NCI-H526 treated with DMSO at 0.1 percent for 48 hours (cell line): ENCODE data around the gene LCA5.
A peak's percentile ranks its signal among the peaks of the same experiment; 100 is the strongest.
"Not testable (repeated sequence)": the region's sequence is repeated elsewhere in the genome, so short reads cannot be mapped to it uniquely, and the experiment has no call there.

Experiments
- DNase-seq: peaks from one replicate; lab custom pipeline; 2025; lab: John Stamatoyannopoulos, UW

The LCA5 gene

GRCh38 chr6:79536954-79537747 is at the start of gene LCA5:
LCA5 (minus strand) TSS chr6:79537430; CDS start chr6:79518894, 18,536 bp downstream.
- peak; percentile 97 for DNase-seq

GRCh38 chr6:79586548-79586947 is 49.3 kb upstream of the LCA5 start:
- peak; percentile 14 for DNase-seq

- DNase-seq: no peak
These were observed 47.1 kb upstream of the LCA5 start for GRCh38 chr6:79584332-79584731.

- not testable (repeated sequence) for DNase-seq
These were observed 40.7 kb upstream of the LCA5 start for GRCh38 chr6:79577926-79578325.

- no peak for DNase-seq
These were observed 37.5 kb upstream of the LCA5 start for GRCh38 chr6:79574630-79575225.

GRCh38 chr6:79574174-79574573 is 36.9 kb upstream of the LCA5 start:
- DNase-seq: no peak

- peak; percentile 93 for DNase-seq
These were observed 33.8 kb upstream of the LCA5 start for GRCh38 chr6:79571030-79571367.

- peak; percentile 99 for DNase-seq
These were observed 33.1 kb upstream of the LCA5 start for GRCh38 chr6:79570129-79571029.

GRCh38 chr6:79568996-79569395 is 31.8 kb upstream of the LCA5 start:
- DNase-seq: no peak

- no peak for DNase-seq
These were observed 27.4 kb upstream of the LCA5 start for GRCh38 chr6:79564636-79565035.

GRCh38 chr6:79559706-79560105 is 22.5 kb upstream of the LCA5 start:
- no peak for DNase-seq

GRCh38 chr6:79557673-79558467 is 20.6 kb upstream of the LCA5 start:
- DNase-seq: no peak

GRCh38 chr6:79554305-79554704 is 17.1 kb upstream of the LCA5 start:
- no peak for DNase-seq

- no peak for DNase-seq
These were observed 14.2 kb upstream of the LCA5 start for GRCh38 chr6:79551401-79551800.

- DNase-seq: no peak
These were observed 11.1 kb upstream of the LCA5 start for GRCh38 chr6:79548304-79548703.

- DNase-seq: no peak
These were observed 9.0 kb upstream of the LCA5 start for GRCh38 chr6:79546186-79546585.

GRCh38 chr6:79544939-79545450 is 7.8 kb upstream of the LCA5 start:
- DNase-seq: peak; percentile 80

GRCh38 chr6:79544299-79544927 is 7.2 kb upstream of the LCA5 start:
- DNase-seq: no peak

GRCh38 chr6:79543886-79544285 is 6.7 kb upstream of the LCA5 start:
- DNase-seq: no peak

GRCh38 chr6:79543411-79543810 is 6.2 kb upstream of the LCA5 start:
- no peak for DNase-seq
